HL-60 (cell line): ENCODE measurements around the gene ATP2B3.

Experiments used
- DNase-seq, 2 experiments: peaks; one replicate each; pipeline ENCODE4 v3.0.0-alpha.2; 2010 to 2020; ENCODE audit warnings: low read depth in 1 of 2, low spot score in 1 of 2
- H3K27ac ChIP-seq: fragments of 250-450 bp; sonication (Bioruptor Pico); replicated peaks from 2 replicates; pipeline ENCODE4 v1.5.1; 2020; ENCODE audit warnings: mild to moderate bottlenecking, moderate library complexity
- H3K27me3 ChIP-seq: fragments of 250-450 bp; sonication (Bioruptor Pico); 2 replicates; pipeline ENCODE4 v1.5.1; 2021; ENCODE audit warnings: mild to moderate bottlenecking, moderate library complexity; ENCODE audit not compliant: insufficient read depth, poor library complexity, severe bottlenecking
- H3K4me3 ChIP-seq: replicated peaks from 2 replicates; pipeline ENCODE4 v1.5.1; 2011; ENCODE audit warnings: mild to moderate bottlenecking, control low read depth, low read length; ENCODE audit not compliant: insufficient read depth
- GABPA ChIP-seq: IDR thresholded peaks from 2 replicates; pipeline ENCODE4 v1.6.1; 2012; ENCODE audit warnings: low read depth
- POLR2AphosphoS5 ChIP-seq: IDR thresholded peaks from 2 replicates; pipeline ENCODE4 v1.6.1; 2012; ENCODE audit warnings: low read depth
- REST ChIP-seq: IDR thresholded peaks from 2 replicates; pipeline ENCODE4 v1.6.1; 2012; ENCODE audit warnings: low read depth; ENCODE audit not compliant: insufficient replicate concordance
- SPI1 ChIP-seq: IDR thresholded peaks from 2 replicates; pipeline ENCODE4 v1.6.1; 2012; ENCODE audit warnings: low read depth, mild to moderate bottlenecking, borderline replicate concordance
- TF ChIP-seq, protein P1 (sequence below): IDR thresholded peaks from one replicate; pipeline ENCODE4 v1.5.1; 2011; ENCODE audit warnings: low read length, control low read depth, inconsistent platforms; ENCODE audit not compliant: insufficient read depth

The ATP2B3 gene

GRCh38 chrX:153626863-153627674, 109.6 kb downstream of the ATP2B3 start:
- Histone ChIP-seq H3K27ac (no peak overlapping the region), H3K4me3 (no peak overlapping the region), H3K27me3 (no peaks in the 10 kb centered on the region)
- TF ChIP-seq SPI1 (no peak), POLR2AphosphoS5 (no peak), GABPA (no peak)
- TF ChIP-seq, protein P1, sequence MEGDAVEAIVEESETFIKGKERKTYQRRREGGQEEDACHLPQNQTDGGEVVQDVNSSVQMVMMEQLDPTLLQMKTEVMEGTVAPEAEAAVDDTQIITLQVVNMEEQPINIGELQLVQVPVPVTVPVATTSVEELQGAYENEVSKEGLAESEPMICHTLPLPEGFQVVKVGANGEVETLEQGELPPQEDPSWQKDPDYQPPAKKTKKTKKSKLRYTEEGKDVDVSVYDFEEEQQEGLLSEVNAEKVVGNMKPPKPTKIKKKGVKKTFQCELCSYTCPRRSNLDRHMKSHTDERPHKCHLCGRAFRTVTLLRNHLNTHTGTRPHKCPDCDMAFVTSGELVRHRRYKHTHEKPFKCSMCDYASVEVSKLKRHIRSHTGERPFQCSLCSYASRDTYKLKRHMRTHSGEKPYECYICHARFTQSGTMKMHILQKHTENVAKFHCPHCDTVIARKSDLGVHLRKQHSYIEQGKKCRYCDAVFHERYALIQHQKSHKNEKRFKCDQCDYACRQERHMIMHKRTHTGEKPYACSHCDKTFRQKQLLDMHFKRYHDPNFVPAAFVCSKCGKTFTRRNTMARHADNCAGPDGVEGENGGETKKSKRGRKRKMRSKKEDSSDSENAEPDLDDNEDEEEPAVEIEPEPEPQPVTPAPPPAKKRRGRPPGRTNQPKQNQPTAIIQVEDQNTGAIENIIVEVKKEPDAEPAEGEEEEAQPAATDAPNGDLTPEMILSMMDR: no peak
- no peak for DNase-seq

DNA sequence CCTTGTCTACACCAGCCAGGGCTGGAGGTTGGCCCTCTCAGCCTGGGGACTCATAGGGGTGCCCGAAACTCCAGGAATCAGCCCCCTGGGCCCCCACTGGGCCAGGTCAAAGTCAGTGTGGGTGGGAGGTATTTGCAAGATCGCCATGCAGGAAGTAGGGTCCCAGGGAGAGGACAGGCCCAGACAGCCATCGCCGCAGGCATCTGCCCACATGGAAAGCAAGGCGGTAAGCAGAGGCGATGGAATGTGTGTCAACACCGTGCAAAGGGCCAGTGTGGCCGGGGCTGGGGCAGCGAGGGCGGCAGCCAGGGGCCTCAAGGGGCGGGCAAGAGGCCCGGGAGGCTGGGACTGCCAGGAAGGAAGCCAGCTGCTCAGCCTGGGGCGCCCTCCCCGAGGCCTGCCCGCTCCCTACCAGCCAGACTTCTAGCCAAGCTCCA, 110.3 kb downstream of the ATP2B3 start:
- H3K27ac ChIP-seq: no peak overlapping the region
- no peak overlapping the region for H3K4me3 ChIP-seq
- no peaks in the 10 kb centered on the region for H3K27me3 ChIP-seq
- DNase-seq: no peak
- no peak for TF ChIP-seq SPI1
- TF ChIP-seq POLR2AphosphoS5: no peak
- no peak for TF ChIP-seq REST
- TF ChIP-seq, protein P1: no peak
- TF ChIP-seq GABPA: no peak

GRCh38 chrX:153628129-153628528, 110.7 kb downstream of the ATP2B3 start:
- DNase-seq: no peak
- Histone ChIP-seq H3K4me3 (no peak overlapping the region), H3K27ac (no peak overlapping the region), H3K27me3 (no peaks in the 10 kb centered on the region)
- TF ChIP-seq, protein P1: no peak
- no peak for TF ChIP-seq POLR2AphosphoS5
- no peak for TF ChIP-seq SPI1
- TF ChIP-seq REST: no peak
- no peak for TF ChIP-seq GABPA

DNA sequence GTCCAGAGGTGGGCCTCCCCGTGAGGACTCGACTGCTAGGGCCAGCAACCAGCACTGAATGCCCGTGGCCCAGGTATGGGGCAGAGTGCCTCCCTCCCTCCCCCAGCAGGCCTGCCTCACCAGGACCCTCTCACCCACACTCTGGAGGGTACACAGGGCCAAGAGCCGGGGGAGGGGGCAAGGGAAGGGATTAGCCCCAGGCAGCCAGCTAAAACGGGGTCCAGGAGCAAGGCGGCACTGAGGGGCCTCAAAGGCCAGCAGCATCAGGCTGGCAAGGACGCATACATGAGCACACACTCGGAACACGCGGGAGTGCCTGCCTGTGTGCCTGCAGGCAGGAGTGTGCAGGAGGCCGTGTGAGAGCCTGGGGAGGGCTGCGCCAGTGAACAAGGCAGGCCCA, 111.2 kb downstream of the ATP2B3 start:
- H3K4me3 ChIP-seq: no peak overlapping the region
- TF ChIP-seq REST (no peak), POLR2AphosphoS5 (no peak), SPI1 (no peak), GABPA (no peak)
- TF ChIP-seq, protein P1: no peak
- no peaks in the 10 kb centered on the region for H3K27me3 ChIP-seq
- H3K27ac ChIP-seq: no peak overlapping the region
- no peak for DNase-seq
